Activated CD4-positive, alpha-beta T cell treated with anti-CD3 and anti-CD28 coated beads, Interleukin-2, amount 50 U/mL, for 24 hours (primary cell): Measurements from ENCODE around the gene ALOX12B.
"Not testable (repeated sequence)": the region's sequence is repeated elsewhere in the genome, so short reads cannot be mapped to it uniquely, and the experiment has no call there.

Experiments used
- DNase-seq, 2 donors: peaks; one replicate each; pipeline ENCODE4 v3.0.0-alpha.2; 2020; ENCODE audit warnings: low read depth in 1 of 2, low spot score in 1 of 2

The ALOX12B gene

DNA sequence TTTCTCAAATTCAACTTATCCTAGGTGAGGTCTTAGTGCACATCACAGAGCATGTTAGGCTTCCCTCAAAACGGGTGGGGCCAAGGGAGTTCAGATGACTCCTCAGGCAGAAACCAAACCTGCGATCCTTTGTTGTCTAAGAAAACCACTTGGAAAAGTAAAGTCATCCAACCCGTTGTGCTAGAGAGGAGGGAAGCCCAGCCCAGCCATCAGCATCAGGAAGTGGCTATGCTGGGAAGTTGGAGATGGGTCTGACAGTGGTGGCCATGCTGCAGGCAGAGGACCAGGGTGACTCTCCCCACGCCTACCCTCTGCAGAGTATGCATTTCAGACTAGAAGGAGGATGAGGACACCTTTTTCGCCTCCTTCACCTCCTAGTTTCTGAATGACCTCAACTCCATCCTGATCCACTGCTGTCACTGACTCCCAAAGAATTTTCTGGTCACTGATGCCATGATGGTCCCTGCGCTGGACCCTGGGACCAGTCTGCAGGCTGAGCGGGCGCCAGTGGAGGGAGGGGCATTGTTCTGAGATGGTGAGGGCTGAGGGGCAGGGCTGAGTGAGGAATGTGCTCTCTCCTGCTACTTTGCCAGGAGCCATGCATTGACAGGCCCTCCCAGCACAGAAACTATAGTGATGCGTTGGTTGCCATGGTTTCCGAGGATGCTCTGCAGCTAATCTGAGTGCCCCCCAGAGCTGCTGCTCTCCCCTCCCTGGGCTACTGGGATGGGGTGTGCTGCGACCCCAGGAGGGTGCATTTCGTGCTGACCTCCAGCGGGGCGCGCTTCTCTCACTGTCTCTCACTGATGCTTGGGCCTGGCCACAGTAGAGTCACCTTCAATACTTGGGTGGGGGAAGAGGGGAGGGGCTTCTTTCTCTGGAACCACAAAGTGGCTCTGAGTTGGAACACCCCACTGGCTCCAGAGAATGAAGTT is 20.4 kb downstream of the ALOX12B start:
- no peak for DNase-seq

DNA sequence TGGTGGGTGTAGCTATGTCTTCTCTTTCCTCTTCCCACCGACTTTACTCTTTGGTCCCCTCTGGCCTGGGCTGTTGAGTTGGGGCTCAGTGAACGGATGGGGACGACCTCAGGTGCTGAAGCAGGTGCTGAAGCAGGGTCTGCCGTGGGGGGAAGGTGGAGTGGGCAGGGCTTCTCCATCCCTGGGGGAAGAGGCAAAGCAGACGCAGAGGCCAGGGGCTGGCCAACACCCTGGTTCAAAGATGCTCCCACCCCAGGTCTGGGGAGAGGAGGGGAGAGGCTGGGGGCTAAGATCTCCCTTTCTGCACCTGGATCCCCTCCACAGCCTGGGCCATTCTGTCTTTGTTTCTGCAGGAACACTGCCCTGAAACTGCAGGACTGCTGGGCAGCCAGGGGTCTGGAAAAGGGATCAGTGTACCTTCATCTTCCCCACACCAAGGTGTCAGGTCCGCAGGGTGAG is 22.9 kb downstream of the ALOX12B start:
- DNase-seq, result no peak

DNA sequence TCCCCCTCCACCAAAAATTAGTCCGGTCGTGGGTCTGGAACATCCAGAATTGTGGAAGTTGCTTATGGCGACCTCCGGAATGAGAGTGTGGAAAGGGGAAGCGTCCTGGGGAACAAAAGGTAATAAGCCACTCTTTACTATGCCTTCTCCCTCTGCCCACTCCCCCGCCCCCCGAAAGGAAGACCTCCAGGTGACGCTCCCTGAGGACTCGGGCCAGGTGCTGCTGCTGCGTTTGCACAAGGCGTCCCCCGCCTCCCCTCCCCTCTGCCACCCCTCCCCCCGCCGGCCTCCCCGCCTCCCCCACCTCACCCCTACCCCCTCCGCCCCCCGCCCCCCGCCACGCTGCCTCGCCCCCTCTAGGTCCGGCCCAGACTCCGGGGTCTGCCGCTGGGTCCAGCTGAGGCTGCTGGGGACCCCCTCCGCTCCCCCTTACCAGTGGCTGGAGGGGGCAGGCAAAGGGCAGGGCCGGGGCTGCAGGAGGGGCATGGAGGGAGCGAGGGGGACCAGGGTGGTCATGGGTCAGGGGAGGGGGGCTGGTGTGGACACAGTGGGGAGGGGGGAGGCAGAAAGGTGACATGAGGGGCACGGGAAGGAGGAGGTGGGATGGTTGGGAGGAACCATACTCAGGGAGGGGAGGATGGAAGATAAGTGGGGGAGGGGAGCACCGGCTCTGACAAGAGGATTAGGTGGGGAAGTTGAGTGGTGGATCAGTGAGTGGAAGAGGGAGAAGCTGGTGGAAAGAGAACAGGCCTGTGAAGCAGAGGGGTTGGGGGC is 23.6 kb downstream of the ALOX12B start:
- DNase-seq, result no peak

DNA sequence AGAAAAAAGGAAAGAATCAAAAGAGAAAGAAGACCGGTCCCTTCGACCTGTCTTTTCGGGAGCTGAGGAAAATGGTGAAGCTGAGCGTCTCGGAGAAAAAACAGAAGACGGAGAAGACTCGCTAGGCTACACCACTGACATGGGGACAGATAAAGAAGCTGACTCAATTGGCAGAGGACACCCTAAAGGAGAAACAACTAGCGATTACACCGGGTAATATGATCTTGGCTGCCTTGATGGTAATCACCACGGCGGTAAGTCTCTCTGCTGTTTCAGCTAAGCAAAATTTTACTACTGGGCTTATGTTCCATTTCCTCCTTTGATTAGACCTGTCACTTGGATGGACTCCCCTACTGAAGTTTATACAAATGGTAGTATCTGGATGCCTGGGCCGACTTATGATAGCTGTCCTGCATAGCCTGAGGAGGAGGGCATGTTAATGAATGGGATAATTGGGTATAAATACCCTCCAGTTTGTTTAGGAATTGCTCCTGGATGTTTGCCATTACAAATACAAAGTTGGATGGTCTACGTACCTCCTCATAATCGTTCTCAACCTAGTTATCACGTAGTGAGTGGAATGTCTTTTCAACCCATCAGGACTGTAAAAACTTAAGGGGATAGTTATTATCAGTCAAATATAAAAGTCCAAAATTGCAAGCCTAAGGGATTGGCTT is 24.6 kb downstream of the ALOX12B start:
- no peak for DNase-seq

DNA sequence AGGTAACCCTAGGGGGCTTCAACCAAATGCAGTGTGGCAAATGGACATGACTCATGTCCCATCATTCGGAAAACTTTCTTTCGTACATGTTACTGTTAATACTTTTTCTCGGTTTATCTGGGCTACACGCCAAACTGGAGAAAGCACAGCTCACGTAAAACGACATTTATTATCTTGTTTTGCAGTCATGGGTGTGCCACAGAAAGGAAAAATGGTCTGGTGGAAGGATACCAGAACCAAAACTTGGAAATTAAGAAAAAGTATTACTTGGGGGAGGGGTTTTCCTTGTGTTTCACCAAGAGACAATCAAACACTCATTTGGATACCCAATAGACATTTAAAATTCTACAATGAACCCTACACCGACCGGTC is 25.1 kb downstream of the ALOX12B start:
- DNase-seq, result no peak

DNA sequence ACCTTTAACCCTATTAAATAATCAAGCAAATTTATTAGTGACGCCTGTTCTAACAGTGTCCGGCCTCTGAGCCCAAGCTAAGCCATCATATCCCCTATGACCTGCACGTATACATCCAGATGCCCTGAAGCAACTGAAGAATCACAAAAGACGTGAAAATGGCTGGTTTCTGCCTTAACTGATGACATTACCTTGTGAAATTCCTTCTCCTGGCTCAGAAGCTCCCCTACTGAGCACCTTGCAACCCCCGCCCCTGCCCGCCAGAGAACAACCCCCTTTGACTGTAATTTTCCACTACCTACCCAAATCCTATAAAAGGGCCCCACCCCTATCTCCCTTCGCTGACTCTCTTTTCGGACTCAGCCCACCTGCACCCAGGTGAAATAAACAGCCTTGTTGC is 25.7 kb downstream of the ALOX12B start:
- DNase-seq, result not testable (repeated sequence)

DNA sequence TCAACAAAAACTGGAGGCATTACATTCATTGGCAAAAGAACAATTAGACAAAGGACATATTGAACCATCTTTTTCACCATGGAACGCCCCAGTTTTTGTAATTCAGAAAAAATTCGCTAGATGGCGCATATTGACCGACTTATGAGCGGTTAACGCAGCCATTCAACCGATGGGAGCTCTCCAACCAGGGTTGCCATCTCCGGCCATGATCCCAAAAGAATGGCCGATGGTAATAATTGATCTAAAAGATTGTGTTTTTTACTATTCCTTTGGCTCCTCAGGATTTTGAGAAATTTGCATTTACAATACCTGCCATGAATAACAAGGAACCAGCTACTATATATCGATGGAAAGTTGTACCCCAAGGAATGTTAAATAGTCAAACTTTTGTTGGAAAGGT is 27.2 kb downstream of the ALOX12B start:
- DNase-seq, result peak in 1 of 2 donors; percentile 71

DNA sequence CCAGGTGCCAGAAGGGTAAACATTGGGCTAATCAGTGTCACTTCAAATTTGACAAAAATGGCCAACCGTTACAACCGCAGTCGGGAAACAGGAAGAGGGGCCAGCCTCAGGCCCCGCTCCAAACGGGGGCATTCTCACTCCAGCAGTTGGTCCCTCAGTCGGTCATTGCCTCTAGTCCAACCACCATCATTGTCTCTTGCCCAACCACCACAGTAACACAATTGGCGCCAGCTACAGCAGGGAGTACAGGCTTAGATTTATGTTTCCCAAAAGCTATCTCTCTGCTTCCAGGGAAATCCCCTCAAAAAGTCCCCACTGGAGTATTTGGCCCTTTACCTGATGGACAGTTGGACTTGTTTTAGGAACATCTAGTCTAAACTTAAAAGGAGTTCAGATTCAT is 28.4 kb downstream of the ALOX12B start:
- no peak for DNase-seq

DNA sequence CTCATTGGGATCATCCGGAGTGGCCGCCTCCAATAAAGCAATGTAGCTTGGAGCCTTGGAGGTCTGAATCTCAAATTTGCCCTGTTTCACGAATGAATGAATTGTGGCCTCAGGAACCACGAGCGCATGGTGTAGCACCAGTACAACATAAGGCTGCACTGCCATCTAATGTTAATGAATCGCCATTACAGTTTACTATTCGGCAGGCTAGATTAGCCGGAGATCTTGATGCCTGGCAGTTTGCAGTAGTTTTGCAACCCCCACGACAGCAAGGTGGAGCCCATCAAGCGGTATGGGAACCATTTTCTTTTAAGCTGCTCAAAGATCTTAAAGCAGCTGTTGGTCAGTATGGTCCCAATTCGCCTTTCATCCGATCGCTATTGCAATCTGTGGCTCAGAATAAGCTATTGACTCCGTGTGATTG is 29.8 kb downstream of the ALOX12B start:
- peak in 1 of 2 donors; percentile 50 for DNase-seq

DNA sequence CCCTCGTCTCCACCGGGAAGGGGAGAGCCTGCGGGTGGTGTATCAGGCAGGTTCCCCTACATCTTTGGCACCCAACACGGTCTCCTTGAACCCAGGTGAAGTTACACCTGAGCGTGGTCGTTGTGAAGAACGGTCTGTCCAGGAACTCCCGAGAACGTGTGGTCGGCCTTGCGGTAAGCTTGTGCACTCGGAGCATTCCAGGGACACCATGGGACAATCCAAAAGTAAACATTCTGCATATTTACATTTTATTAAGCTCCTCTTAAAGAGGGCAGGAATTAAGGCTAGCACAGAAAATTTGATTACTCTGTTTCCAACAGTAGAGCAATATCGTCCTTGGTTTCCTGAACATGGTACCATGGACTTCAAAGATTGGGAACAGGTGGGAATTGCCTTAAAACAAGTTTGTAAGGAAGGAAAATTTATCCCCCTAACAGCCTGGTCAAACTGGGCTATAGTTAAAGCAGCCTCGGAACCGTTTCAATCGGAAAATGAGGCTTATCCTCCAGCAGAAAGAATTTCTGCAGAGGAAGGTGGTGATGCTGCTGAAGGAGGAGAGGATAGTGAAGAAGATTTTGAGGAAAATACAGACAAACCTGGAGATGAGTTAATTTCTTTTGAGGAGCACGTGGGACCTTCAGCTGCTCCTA is 30.4 kb downstream of the ALOX12B start:
- DNase-seq, result no peak

DNA sequence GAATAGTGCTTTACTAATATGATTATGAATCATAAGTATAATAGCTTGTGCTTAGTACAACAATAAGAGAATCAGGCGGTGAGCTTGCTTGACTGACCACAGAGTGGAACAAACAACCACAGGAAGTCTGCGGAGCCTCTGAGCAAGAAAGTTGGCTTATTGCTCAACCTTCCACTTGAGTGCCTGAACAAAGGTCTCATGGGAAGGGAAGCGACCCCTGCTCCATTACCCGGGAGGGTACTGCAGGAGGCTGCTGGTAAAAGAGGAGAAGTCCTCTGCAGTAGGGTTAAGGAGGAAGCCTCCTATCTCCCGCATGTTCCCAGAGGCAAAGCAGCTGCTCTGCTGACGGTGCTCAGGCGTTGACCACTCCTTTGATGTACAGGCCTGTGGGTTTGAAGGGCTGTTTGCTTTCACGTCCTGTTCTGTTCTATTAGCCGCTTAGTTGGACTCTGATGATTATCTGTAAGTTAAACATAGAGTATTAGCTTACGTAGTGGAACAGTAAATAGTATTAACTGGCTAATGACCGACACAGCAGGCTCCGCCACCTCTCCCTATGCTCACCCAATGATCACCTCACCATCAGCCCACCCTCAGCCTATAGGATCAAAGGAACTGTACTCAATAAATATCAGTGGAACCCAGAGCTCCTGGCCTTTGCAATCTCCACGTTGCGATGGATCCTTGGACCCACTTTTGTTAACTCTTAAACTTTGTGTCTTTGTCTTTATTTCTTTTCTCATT is 31.1 kb downstream of the ALOX12B start:
- no peak for DNase-seq

DNA sequence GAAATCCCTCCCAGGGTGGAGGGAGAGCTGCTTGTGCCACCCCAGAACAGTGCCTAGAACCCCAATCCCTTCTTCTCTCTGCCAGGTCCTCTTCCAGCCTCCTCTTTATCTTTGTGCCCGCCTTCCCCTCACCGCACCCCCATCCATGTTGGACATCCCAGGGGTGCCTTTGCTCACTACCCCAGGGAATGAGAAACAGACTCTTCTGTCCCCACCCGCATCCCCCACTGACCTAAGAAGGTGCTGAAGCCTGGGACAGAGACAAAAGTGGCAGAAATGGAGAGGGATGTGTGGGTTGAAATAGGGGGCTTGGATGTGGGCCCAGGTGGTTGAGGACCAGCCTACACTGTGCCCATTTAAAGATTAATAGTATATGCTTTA is 31.7 kb downstream of the ALOX12B start:
- no peak for DNase-seq

DNA sequence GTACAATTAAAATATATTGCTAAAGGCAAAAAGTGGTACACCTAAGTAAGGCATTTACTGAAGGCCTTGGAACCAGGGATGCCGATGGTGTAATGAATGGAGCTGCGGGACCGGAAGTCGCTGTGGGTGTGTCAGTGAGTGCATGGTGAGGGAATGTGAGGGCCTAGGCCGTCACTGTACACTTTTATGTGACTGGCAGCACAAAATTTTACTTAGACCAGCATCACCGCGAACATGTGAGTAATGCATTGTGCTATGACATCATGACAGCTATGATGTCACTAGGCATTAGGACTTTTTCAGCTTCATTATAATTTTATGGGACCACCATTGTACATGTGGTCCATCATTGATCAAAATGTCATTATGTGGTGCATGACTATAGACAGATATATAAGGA is 33.9 kb downstream of the ALOX12B start:
- no peak for DNase-seq

DNA sequence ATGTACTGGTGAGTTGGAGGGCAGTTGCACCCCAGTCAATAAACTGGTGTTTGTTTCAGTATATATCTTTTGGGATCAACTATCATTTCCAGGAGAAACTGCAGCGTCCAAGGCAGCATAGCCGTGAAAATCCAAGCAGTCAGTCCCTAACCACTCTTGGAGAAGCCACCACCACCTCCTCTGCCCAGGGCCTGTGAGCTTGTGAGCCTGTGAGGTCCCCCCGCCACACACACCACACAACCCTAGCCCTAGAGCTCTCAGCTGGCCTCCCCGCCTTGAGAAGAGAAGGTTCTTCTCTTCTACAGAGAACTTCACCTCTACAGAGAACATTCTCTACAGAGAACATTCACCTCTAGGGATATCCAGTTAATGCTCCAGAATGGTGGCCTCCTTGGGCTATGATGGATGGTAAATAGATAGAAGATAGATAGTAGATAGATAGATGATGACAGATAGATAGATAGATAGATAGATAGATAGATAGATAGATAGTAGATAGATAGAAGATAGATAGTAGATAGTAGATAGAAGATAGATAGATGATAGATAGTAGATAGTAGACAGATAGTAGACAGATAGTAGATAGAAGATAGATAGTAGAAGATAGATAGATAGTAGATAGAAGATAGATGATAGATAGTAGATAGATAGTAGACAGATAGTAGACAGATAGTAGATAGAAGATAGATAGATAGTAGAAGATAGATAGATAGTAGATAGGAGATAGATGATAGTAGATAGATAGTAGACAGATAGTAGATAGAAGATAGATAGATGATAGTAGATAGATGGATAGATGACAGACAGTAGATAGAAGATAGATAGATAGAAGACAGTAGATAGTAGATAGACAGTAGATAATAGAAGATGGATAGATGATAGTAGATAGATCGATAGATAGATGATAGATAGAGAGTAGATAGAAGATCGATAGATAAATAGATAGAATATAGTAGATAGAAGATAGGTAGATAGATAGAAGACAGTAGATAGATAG is 35.0 kb downstream of the ALOX12B start:
- DNase-seq, result no peak

DNA sequence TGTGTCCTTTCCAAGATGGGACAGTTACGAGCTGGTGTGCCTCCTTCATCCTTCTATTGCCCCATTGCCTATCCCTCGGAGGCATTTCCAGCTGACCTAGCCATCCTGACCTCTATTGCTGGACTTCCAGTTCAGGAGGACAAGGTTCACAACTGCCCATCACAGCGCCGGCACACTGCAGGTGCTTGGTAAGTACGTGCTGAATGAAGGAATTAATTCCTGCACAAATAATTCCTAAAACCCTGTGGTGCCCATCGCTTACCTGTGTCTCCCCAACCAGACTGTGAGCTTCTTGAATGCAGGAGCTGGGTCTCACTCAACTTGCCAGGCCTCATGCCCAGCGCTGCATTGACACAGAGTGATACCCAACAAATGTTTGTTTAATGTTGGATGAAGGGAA is 35.7 kb downstream of the ALOX12B start:
- DNase-seq, result no peak

DNA sequence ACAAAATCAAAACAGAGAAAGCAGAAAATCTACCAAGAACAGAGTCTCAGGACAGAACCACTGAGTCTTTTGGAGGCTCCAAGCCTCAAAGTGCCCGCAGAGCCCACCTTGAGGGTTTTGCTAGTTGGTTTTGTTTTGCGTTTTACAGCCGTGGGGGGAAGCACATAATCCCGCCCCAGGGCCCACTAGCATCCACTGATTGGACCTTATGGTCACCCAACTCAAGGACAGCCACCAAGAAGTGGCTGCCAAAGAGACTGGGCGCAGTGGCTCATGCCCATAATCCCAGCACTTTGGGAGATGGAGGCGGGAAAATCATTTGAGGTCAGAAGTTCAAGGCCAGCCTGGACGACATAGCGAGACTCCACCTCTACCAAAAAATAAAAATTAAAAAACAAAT is 38.8 kb downstream of the ALOX12B start:
- no peak for DNase-seq

DNA sequence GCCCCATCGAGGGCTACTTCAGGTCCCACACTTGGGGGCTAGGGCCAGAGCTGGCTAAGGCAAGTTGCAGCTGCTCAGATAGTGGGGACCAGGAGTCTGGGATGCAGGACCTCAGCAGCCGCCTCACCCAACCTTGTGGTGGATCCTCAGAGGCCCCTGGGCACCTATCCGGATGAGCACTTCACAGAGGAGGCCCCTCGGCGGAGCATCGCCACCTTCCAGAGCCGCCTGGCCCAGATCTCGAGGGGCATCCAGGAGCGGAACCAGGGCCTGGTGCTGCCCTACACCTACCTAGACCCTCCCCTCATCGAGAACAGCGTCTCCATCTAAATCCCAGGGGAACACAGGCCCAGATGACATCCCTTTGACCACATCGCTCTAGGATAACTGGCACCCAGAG is 39.3 kb downstream of the ALOX12B start:
- no peak for DNase-seq

DNA sequence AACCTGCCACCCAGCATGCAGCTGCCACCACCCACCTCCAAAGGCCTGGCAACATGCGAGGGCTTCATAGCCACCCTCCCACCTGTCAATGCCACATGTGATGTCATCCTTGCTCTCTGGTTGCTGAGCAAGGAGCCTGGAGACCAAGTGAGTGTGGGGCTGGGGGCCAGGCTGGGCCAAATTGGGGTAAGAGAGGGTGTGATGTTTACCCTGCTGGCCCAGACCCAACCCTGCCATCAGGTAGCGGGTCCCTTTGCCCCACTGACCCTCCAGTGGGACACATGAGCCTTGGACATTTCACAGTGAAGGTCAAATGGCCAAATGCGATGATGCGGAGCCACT is 39.8 kb downstream of the ALOX12B start:
- no peak for DNase-seq
